ENCODE results near the gene DPH3. TPM values are rescaled to one million over a fixed set of nuclear protein-coding genes. Genes with fewer than 3 reads are reported as not detected.

Gene DPH3
- total and polyA plus RNA-seq, 9 donors = 7.4 to 28.3 (median 13.5) TPM

- intact Hi-C loops (cut with DNase I) = loop anchor here (5.0 kb wide), 3 partner anchors 231 to 266 kb away; no protein-coding TSS in a partner anchor
- no peak overlapping the region for H3K4me3 ChIP-seq
- H3K27ac ChIP-seq = no peak overlapping the region
- no peaks in the 10 kb centered on the region for H3K36me3 ChIP-seq
- H3K4me1 ChIP-seq (ENCODE audit: insufficient read depth) = peaks cover 3% of the 10 kb centered on the region
- no peaks in the 10 kb centered on the region for H3K9me3 ChIP-seq
- TF ChIP-seq POLR2A (IDR thresholded peaks at IDR 0.05) = no peak
- TF ChIP-seq, protein P1, sequence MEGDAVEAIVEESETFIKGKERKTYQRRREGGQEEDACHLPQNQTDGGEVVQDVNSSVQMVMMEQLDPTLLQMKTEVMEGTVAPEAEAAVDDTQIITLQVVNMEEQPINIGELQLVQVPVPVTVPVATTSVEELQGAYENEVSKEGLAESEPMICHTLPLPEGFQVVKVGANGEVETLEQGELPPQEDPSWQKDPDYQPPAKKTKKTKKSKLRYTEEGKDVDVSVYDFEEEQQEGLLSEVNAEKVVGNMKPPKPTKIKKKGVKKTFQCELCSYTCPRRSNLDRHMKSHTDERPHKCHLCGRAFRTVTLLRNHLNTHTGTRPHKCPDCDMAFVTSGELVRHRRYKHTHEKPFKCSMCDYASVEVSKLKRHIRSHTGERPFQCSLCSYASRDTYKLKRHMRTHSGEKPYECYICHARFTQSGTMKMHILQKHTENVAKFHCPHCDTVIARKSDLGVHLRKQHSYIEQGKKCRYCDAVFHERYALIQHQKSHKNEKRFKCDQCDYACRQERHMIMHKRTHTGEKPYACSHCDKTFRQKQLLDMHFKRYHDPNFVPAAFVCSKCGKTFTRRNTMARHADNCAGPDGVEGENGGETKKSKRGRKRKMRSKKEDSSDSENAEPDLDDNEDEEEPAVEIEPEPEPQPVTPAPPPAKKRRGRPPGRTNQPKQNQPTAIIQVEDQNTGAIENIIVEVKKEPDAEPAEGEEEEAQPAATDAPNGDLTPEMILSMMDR (IDR thresholded peaks at IDR 0.05) = no peak
- no peak for TF ChIP-seq EP300 (IDR thresholded peaks at IDR 0.05)
- H3K27me3 ChIP-seq = no peaks in the 10 kb centered on the region
- 84 to 95% (median 92%) methylated on average over 3 of the region's 3 CpGs for WGBS, 3 donors
- DNase-seq = no peak
These were observed 21.4 kb upstream of the DPH3 start for GRCh38 chr3:16286161-16286560.

DNA sequence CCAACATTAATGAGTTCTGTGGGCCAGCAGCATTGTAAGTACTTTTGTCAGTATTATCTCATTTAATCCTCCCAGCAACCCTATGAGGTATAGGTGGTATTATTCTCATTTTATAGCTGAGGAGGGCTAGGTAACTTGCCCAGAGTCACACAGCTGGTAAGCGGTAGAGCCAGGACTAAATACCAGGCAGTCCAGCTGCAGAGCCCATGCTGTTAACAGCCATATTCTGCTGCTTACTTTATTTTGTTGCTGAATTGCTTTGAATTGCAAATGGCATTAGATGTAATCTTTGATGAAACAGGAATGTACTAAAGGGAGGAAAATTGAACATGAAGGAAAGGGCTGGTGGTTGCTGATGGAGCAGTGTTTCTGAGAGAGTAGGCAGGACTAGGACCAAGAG lies 19.9 kb upstream of the DPH3 start:
- Histone ChIP-seq H3K36me3 (no peaks in the 10 kb centered on the region), H3K27ac (no peak overlapping the region), H3K27me3 (no peaks in the 10 kb centered on the region), H3K9me3 (no peaks in the 10 kb centered on the region), H3K4me3 (no peak overlapping the region), H3K4me1 (ENCODE audit: insufficient read depth) (peaks cover 3% of the 10 kb centered on the region)
- TF ChIP-seq, protein P1 (IDR thresholded peaks at IDR 0.05) = no peak
- TF ChIP-seq POLR2A (IDR thresholded peaks at IDR 0.05) (no peak), EP300 (IDR thresholded peaks at IDR 0.05) (no peak)
- intact Hi-C loops (cut with DNase I) = loop anchor here (5.0 kb wide), 3 partner anchors 233 to 268 kb away; no protein-coding TSS in a partner anchor
- DNase-seq = no peak
- WGBS, 3 donors = 92 to 98% (median 94%) methylated on average over 1 of the region's 1 CpG

GRCh38 chr3:16280671-16281070 lies 15.9 kb upstream of the DPH3 start:
- 86 to 96% (median 90%) methylated on average over 2 of the region's 2 CpGs for WGBS, 3 donors
- H3K27ac ChIP-seq = no peak overlapping the region
- peaks cover 3% of the 10 kb centered on the region for H3K4me1 ChIP-seq (ENCODE audit: insufficient read depth)
- no peak overlapping the region for H3K4me3 ChIP-seq
- H3K9me3 ChIP-seq = no peaks in the 10 kb centered on the region
- intact Hi-C loops (cut with DNase I) = no loop called here
- H3K27me3 ChIP-seq = no peaks in the 10 kb centered on the region
- TF ChIP-seq, protein P1 (IDR thresholded peaks at IDR 0.05) = no peak
- TF ChIP-seq EP300 (IDR thresholded peaks at IDR 0.05) = no peak
- TF ChIP-seq POLR2A (IDR thresholded peaks at IDR 0.05) = no peak
- H3K36me3 ChIP-seq = no peaks in the 10 kb centered on the region
- DNase-seq = no peak

- Histone ChIP-seq H3K36me3 (no peaks in the 10 kb centered on the region), H3K9me3 (no peaks in the 10 kb centered on the region), H3K27ac (no peak overlapping the region), H3K4me3 (no peak overlapping the region), H3K27me3 (no peaks in the 10 kb centered on the region), H3K4me1 (ENCODE audit: insufficient read depth) (no peaks in the 10 kb centered on the region)
- WGBS, 3 donors = 52 to 68% (median 67%) methylated on average over 3 of the region's 3 CpGs
- no peak for DNase-seq
- intact Hi-C loops (cut with DNase I) = no loop called here
- no peak for TF ChIP-seq POLR2A (IDR thresholded peaks at IDR 0.05)
These were observed 14.5 kb upstream of the DPH3 start for GRCh38 chr3:16279010-16279801.

DNA sequence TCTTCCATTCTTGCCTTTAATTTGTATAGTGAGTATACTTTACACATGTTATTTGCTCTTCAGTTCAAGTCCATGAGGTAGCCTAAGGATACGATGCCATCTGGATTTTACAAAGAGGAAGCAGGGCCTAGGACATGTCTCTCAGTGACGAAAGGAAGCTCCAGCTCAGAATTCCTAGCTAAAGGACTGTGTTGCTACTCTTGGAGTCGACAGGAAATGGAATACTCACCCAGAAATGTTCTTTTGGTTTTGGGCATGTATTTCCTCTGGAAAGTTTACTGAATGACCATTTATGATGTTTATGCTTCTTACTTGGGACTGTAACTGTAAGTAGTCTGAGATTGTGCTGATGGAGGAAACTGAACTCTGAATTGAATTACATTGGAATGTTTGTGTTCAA lies 12.7 kb upstream of the DPH3 start:
- no peak for TF ChIP-seq POLR2A (IDR thresholded peaks at IDR 0.05)
- Histone ChIP-seq H3K4me1 (ENCODE audit: insufficient read depth) (no peaks in the 10 kb centered on the region), H3K36me3 (no peaks in the 10 kb centered on the region), H3K27ac (no peak overlapping the region), H3K27me3 (no peaks in the 10 kb centered on the region), H3K9me3 (no peaks in the 10 kb centered on the region), H3K4me3 (no peak overlapping the region)
- DNase-seq = no peak
- WGBS, 3 donors = 89 to 92% (median 91%) methylated on average over 3 of the region's 3 CpGs
- intact Hi-C loops (cut with DNase I) = no loop called here

Data from ovary (tissue), 9 donors.